Measurements from ENCODE around the gene FUT8. TPM values are rescaled to one million over a fixed set of nuclear protein-coding genes. Genes with fewer than 3 reads are reported as not detected.

The FUT8 gene
- polyA plus RNA-seq, 5 donors, result 24.8 to 36.6 (median 31.0) TPM

GRCh38 chr14:65772466-65772865, 359.9 kb downstream of the FUT8 start:
- DNase-seq, result no peak

GRCh38 chr14:65772921-65773574, 360.5 kb downstream of the FUT8 start:
- DNase-seq, result no peak

GRCh38 chr14:65774041-65774440, 361.5 kb downstream of the FUT8 start:
- DNase-seq, result no peak

GRCh38 chr14:65776193-65776852, 363.8 kb downstream of the FUT8 start:
- no peak for DNase-seq

- DNase-seq, result no peak
These were observed 368.0 kb downstream of the FUT8 start for GRCh38 chr14:65780566-65780965.

- DNase-seq, result no peak
These were observed 370.6 kb downstream of the FUT8 start for GRCh38 chr14:65783101-65783500.

GRCh38 chr14:65783576-65783975, 371.0 kb downstream of the FUT8 start:
- no peak for DNase-seq

GRCh38 chr14:65784574-65784973, 372.0 kb downstream of the FUT8 start:
- no peak for DNase-seq

- DNase-seq, result no peak
These were observed 374.9 kb downstream of the FUT8 start for GRCh38 chr14:65787461-65787860.

GRCh38 chr14:65788876-65789275, 376.3 kb downstream of the FUT8 start:
- DNase-seq, result no peak

- DNase-seq, result no peak
These were observed 376.8 kb downstream of the FUT8 start for GRCh38 chr14:65789363-65789762.

- DNase-seq, result no peak
These were observed 377.8 kb downstream of the FUT8 start for GRCh38 chr14:65790172-65790815.

GRCh38 chr14:65791191-65791981, 378.9 kb downstream of the FUT8 start:
- DNase-seq, result peak in 1 of 2 donors; percentile 23

GRCh38 chr14:65792208-65792905, 379.8 kb downstream of the FUT8 start:
- no peak for DNase-seq
